GM19035 (cell line): ENCODE measurements around the gene LAMB1.

Experiments
- ATAC-seq: cut with Tn5 transposase; IDR thresholded peaks from one replicate; pipeline ENCODE4 v1.9.1; 2021; ENCODE audit not compliant: unreplicated experiment

The LAMB1 gene

DNA sequence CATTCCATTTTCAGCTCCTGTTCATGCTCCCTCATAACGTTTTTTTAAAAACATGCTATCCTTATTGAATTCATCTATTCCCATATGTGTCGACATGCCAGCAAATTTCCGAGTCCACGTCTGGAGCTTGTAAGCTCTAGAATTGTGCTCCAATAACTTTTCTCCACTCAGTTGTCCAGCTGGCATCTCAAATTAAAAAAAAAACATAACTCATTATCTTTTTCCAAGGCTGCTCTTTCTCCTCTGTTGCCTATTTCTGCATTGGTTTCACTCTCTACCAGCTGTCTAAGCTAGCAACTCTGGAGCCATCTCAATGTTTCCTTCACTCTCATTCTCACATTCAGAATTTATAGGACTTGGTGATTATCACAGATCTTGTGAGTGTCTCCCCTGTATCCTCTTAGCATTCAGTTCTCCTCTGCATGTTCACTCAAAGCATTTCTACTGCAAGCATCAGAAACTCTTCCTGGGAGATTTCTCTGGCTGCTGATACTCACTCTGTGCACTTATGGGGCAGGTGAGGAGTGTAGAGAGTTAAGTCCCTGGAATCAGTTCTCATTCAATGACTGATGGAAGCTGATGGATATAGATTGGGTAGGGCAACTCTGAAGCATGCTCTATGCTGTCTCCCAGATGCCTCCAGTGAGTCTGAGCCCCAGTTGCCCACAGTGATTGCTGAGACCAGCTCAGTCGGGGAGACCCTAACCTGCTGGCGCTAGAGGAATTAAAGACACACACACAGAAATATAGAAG is 118.7 kb downstream of the LAMB1 start:
- ATAC-seq, result no peak

DNA sequence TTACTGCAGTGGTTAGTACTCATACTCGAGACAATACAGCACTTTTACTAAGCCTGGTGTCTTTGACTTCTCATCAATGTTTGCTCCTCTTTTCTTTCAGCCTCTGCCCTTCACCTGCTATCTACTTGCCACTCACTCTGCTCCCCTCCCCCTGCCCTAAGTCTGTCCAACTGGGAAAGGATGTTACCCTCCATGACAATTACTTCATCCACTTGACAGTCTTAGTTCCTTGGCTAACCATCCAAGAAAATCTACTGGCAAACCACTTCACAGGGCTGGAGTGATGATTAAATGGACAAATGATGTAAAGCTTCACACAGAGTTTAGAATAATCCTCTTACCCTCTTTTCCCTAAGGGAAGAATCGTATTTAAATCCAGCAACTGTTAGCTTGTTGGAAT is 120.2 kb downstream of the LAMB1 start:
- ATAC-seq, result no peak

DNA sequence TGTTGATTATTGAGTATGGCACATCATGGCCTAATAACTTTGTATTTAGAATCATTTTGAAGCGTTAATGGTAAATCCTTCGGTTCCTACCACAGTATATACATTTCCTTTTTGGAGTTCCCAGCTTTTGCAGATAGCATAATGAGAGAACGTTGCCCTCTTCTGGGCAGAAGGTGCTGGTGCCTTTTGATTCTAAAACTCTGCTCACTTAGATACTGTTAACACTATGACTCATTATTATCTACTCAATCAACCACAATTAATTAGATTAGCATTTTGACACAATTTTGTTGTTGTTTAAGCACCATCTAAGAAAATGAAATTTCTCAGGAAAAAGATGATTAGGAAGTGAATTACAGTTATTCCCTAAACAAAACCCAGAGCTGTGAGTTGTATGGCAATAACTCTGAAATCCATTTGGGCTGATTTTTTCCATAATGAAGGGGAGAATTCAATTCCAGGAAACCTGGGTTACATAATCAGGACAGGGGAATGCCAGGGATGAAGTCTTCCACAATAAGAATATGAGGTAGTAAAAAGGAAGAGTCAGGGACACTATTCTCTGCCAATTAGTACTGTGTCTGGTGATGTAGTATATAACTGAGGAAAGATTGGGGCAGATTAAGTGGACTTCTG is 123.4 kb downstream of the LAMB1 start:
- peak; percentile 77 for ATAC-seq

DNA sequence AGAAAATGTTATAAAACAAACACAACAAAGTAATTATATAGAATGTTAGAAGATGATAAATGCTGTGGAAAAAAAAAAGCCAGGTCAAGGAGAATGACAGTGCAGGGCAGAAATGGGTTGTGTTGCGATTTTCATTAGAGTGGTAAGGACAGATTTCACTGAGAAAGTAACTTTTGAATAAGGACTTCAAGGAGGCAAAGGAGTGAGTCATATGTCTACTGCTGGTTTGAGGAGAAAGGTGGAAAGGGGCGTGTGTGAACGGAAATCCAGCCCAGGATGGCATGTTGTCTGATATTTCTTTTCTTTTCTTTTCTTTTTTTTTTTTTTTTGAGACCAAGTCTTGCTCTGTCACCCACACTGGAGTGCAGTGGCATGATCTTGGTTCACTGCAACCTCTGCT is 124.3 kb downstream of the LAMB1 start:
- no peak for ATAC-seq

DNA sequence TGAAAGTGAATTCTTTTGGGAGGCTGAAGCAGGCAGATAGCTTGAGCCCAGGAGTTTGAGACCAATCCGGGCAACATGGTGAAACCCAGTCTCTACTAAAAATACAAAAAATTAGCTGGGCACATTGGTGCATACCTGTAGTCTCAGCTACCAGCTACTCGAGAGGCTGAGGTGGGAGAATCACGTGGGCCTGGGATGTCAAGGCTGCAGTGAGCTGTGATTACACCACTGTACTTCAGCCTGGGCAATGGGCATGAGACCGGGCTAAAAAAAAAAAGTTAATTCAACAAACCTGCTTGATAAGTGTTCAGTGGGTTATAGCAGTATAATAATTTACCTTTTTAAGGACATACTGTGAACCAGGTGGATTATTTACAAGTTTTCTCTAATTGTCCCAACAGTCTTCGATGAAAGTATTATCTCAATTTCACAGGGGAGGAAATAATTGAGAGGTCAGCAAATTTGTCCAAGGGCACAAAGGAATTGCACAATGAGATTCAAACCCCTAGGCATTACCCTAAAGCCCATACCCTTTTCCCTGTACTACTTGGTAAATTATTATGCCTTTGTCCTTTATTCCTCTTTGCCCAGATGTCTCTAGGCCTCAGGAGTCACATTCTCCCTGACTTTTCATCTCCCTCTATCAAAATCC is 125.1 kb downstream of the LAMB1 start:
- ATAC-seq, result no peak

DNA sequence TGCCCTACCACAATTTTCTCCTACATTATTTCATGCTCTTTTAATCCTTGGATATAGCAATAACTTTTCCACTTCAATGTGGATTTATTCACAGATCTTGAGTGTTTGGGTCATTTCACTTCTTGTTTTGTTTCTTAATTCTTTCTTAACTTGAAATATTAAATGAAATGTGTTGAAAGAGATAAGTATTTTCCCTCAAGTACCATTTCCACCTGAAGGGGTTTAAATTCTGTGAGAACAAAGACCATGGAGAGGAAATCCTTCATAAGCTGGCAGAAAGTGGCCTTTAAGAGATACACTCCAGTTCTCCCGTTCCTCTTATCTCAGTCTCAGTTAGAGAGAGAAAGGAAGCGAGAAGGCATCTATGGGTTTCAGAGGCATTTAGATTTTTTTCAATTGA is 126.0 kb downstream of the LAMB1 start:
- no peak for ATAC-seq

DNA sequence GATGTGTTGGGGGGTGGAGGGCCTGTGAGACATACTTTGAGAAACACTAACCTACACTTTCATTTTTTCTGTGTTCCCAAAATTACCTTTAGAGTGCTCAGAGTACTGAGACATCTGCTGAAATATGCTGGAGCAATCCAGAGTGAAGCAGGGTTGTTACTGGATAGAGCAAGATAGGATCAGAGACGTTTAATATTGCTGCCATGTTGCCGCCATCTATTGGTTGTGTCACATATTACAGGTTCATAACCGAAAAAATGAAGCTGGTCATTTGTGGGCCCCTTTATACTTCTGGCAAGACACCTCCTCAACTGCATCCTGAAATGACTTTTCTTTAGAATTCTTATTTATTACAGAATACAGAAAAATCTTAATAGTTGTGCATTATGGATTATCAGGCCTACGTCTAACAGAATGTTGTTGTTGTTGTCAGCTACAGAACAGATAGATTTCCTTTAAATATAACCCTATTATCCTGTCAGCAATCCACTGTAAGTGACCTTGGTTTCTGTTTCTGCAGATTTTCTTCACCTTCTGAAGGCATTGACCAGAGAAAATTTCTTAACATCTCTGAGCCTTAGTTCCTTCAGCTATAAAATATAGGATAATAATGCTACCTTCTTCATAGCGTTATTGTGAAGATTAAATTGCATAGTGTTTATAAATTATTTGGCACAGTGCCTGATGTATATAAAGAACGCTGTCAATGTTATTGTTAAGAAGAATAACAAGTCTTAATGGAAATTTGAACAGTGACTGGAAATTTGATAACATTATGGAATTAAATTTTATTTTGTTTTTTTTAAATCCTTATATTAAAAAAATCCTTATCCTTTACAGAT is 128.1 kb downstream of the LAMB1 start:
- ATAC-seq, result peak; percentile 71

DNA sequence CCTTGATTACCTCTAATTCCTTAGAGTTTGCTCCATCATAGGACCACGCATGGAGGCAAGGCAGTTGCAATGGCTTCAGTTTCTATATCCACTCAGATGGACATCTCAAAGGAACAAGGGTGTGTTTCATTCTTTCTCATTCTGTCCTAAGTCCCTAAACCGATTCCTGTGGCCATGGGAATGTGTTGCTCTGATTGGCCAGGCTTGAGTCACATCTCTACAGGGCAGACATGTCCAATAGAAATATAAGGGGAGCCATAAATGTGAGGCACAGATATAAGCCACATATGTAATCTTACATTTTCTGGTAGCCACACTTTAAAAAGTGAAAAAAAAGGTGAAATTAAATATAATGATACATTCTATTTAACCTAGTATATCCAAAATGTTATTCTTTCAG is 128.8 kb downstream of the LAMB1 start:
- no peak for ATAC-seq
